HG03565 (cell line): ENCODE measurements around the gene LRRC23.

Experiments
- ATAC-seq: cut with Tn5 transposase; IDR thresholded peaks from one replicate; pipeline ENCODE4 v1.9.1; 2021; ENCODE audit warnings: mild to moderate bottlenecking, moderate library complexity; ENCODE audit not compliant: unreplicated experiment

Gene LRRC23

GRCh38 chr12:6923851-6924250 lies 19.2 kb downstream of the LRRC23 start:
- no peak for ATAC-seq

GRCh38 chr12:6925239-6925539 lies 20.6 kb downstream of the LRRC23 start:
- ATAC-seq: no peak

- no peak for ATAC-seq
These were observed 21.1 kb downstream of the LRRC23 start for GRCh38 chr12:6925540-6926279.

- no peak for ATAC-seq
These were observed 22.9 kb downstream of the LRRC23 start, which contains the start of gene ATN1 for GRCh38 chr12:6927379-6928021. Gene ATN1 (plus strand): TSS chr12:6927959. CDS start chr12:6934002, 6,043 bp downstream.

- ATAC-seq: no peak
These were observed 23.5 kb downstream of the LRRC23 start for GRCh38 chr12:6928022-6928702.

GRCh38 chr12:6928703-6929407 lies 24.2 kb downstream of the LRRC23 start:
- ATAC-seq: no peak

GRCh38 chr12:6929466-6930452 lies 25.1 kb downstream of the LRRC23 start:
- ATAC-seq: no peak

- ATAC-seq: no peak
These were observed 28.1 kb downstream of the LRRC23 start for GRCh38 chr12:6932766-6933165.

- ATAC-seq: no peak
These were observed 29.5 kb downstream of the LRRC23 start for GRCh38 chr12:6934110-6934509.

- no peak for ATAC-seq
These were observed 31.0 kb downstream of the LRRC23 start for GRCh38 chr12:6935371-6936193.

GRCh38 chr12:6936194-6936635 lies 31.6 kb downstream of the LRRC23 start:
- no peak for ATAC-seq

GRCh38 chr12:6936636-6937480 lies 32.2 kb downstream of the LRRC23 start:
- no peak for ATAC-seq

GRCh38 chr12:6937481-6938352 lies 33.1 kb downstream of the LRRC23 start:
- ATAC-seq: peak; percentile 89

- no peak for ATAC-seq
These were observed 34.0 kb downstream of the LRRC23 start for GRCh38 chr12:6938353-6939190.

- no peak for ATAC-seq
These were observed 34.5 kb downstream of the LRRC23 start for GRCh38 chr12:6939191-6939540.

- ATAC-seq: no peak
These were observed 36.6 kb downstream of the LRRC23 start for GRCh38 chr12:6941267-6941666.

- no peak for ATAC-seq
These were observed 37.2 kb downstream of the LRRC23 start for GRCh38 chr12:6941782-6942181.
